ENCODE data around the gene KIF19.

Gene KIF19

GRCh38 chr17:74305865-74306654 lies 20.0 kb upstream of the KIF19 start:
- no peak for DNase-seq

GRCh38 chr17:74307984-74308773 lies 17.8 kb upstream of the KIF19 start:
- DNase-seq: no peak

- DNase-seq: no peak
Observed at GRCh38 chr17:74309902-74310301, 16.1 kb upstream of the KIF19 start.

GRCh38 chr17:74314877-74315276 lies 11.1 kb upstream of the KIF19 start:
- DNase-seq: no peak

- DNase-seq: no peak
Observed at GRCh38 chr17:74316220-74316619, 9.8 kb upstream of the KIF19 start.

- DNase-seq: no peak
Observed at GRCh38 chr17:74317071-74317470, 9.0 kb upstream of the KIF19 start.

- no peak for DNase-seq
Observed at GRCh38 chr17:74318391-74318790, 7.6 kb upstream of the KIF19 start.

GRCh38 chr17:74324521-74324920 lies 1.5 kb upstream of the KIF19 start:
- DNase-seq: no peak

GRCh38 chr17:74325376-74325742 lies 667 bp upstream of the KIF19 start:
- DNase-seq: no peak

- DNase-seq: no peak
Observed at GRCh38 chr17:74326506-74326905, 480 bp downstream of the KIF19 start.

- DNase-seq: no peak
Observed at GRCh38 chr17:74328487-74328886, 2.5 kb downstream of the KIF19 start.

GRCh38 chr17:74329378-74329777 lies 3.4 kb downstream of the KIF19 start:
- no peak for DNase-seq

GRCh38 chr17:74330446-74330845 lies 4.4 kb downstream of the KIF19 start:
- DNase-seq: no peak

GRCh38 chr17:74332017-74332650 lies 6.1 kb downstream of the KIF19 start:
- DNase-seq: no peak

- DNase-seq: no peak
Observed at GRCh38 chr17:74332763-74333283, 6.8 kb downstream of the KIF19 start.

GRCh38 chr17:74334393-74335039 lies 8.5 kb downstream of the KIF19 start:
- no peak for DNase-seq

GRCh38 chr17:74335529-74336062 lies 9.6 kb downstream of the KIF19 start:
- DNase-seq: no peak

- no peak for DNase-seq
Observed at GRCh38 chr17:74336307-74336706, 10.3 kb downstream of the KIF19 start.

- DNase-seq: no peak
Observed at GRCh38 chr17:74337834-74338500, 11.9 kb downstream of the KIF19 start.

- DNase-seq: no peak
Observed at GRCh38 chr17:74339537-74340195, 13.6 kb downstream of the KIF19 start.

- DNase-seq: no peak
Observed at GRCh38 chr17:74340470-74341023, 14.5 kb downstream of the KIF19 start.

Data from activated naive CD4-positive, alpha-beta T cell treated with Interleukin-2 at 50 U/mL for 16 hours (primary cell).